Panc1 (cell line): ENCODE results near the gene APOB. TPM values are rescaled to one million over a fixed set of nuclear protein-coding genes. Genes with fewer than 3 reads are reported as not detected.

Source experiments
- ATAC-seq: fragments of 200-7000 bp; cut with Tn5 transposase; 2 replicates; pipeline ENCODE4 v1.9.1; 2020; ENCODE audit warnings: mild to moderate bottlenecking, moderate library complexity
- BruUV-seq: library from RNA; stranded (reverse); fragments of 400-500 nt; replicated peaks from 2 replicates; lab custom pipeline; 2021; lab: Mats Ljungman, UMichigan
- CTCF ChIA-PET: fragments of 300-600 bp; sonication (Branson Sonifier 250); formaldehyde crosslinking; loops from one replicate; lab custom pipeline; 2022; ENCODE audit warnings: antibody characterized with exemption; lab: Charles Lee
- POLR2A ChIA-PET: fragments of 300-600 bp; sonication (Branson Sonifier 250); formaldehyde crosslinking; loops from one replicate; lab custom pipeline; 2022; ENCODE audit warnings: antibody characterized with exemption; lab: Charles Lee
- DNase-seq: peaks from one replicate; pipeline ENCODE4 v3.0.0-alpha.2; 2010; ENCODE audit warnings: low read depth, low spot score
- H3K27ac ChIP-seq: 2 replicates; pipeline ENCODE4 v1.5.1; 2011; ENCODE audit warnings: mild to moderate bottlenecking, low read length, inconsistent platforms
- H3K27me3 ChIP-seq: fragments of 200-500 bp; sonication (Bioruptor generic); 2 replicates; pipeline ENCODE4 v1.6.0; 2014; ENCODE audit warnings: low read length, inconsistent platforms; ENCODE audit not compliant: control insufficient read depth, insufficient read depth
- H3K36me3 ChIP-seq: fragments of 200-500 bp; sonication (Bioruptor generic); 2 replicates; pipeline ENCODE4 v1.5.1; 2014; ENCODE audit warnings: inconsistent platforms, mild to moderate bottlenecking, low read length, moderate library complexity; ENCODE audit not compliant: control insufficient read depth, insufficient read depth
- H3K4me1 ChIP-seq: 2 replicates; pipeline ENCODE4 v1.5.1; 2011; ENCODE audit warnings: inconsistent platforms, mild to moderate bottlenecking, low read length, moderate library complexity; ENCODE audit not compliant: control insufficient read depth, insufficient read depth
- H3K4me3 ChIP-seq, 2 experiments: 2 replicates each; pipeline ENCODE4 v1.5.1; 2011 to 2012; ENCODE audit warnings: low read depth in 2 of 2, low read length in 2 of 2, mild to moderate bottlenecking in 2 of 2, inconsistent platforms in 1 of 2, moderate library complexity in 1 of 2
- H3K9me3 ChIP-seq: fragments of 200-500 bp; sonication (Bioruptor generic); 2 replicates; pipeline ENCODE4 v1.5.1; 2014; ENCODE audit warnings: low read depth, mild to moderate bottlenecking, inconsistent platforms, low read length, moderate library complexity; ENCODE audit not compliant: control insufficient read depth, insufficient read depth
- POLR2AphosphoS5 ChIP-seq: IDR thresholded peaks from 2 replicates; pipeline ENCODE4 v1.6.1; 2012; ENCODE audit warnings: mild to moderate bottlenecking, low read depth, low read length, moderate library complexity
- SIN3A ChIP-seq: IDR thresholded peaks from 2 replicates; pipeline ENCODE4 v1.6.1; 2012; ENCODE audit warnings: low read depth, mild to moderate bottlenecking, low read length, moderate library complexity, borderline replicate concordance; ENCODE audit not compliant: insufficient read depth
- TCF7L2 ChIP-seq: IDR thresholded peaks from 2 replicates; pipeline ENCODE4 v1.6.1; 2011; ENCODE audit warnings: mild to moderate bottlenecking, low read depth, low read length, inconsistent platforms
- in situ Hi-C: cut with HindIII; loops from 2 replicates; pipeline ENCODE4 v1.10.0; 2016; ENCODE audit warnings: low sequenced_read_pairs, low pct_unique_long_range_greater_than_20kb
- intact Hi-C: fragments of 100-400 bp; cut with micrococcal nuclease; formaldehyde crosslinking; loops from one replicate; pipeline ENCODE4 v1.10.0; 2022; ENCODE audit not compliant: unreplicated experiment
- total RNA-seq: library from RNA; stranded (reverse); gene quantifications from one replicate; pipeline ENCODE4 v1.2.1, GENCODE V29; 2021; ENCODE audit not compliant: unreplicated experiment
- TF ChIP-seq, protein P1 (sequence below), 2 experiments: IDR thresholded peaks; 2 replicates each; pipeline ENCODE4 v1.6.1; 2011 to 2012; ENCODE audit warnings: low read depth in 2 of 2, control low read depth in 1 of 2, low read length in 1 of 2, mild to moderate bottlenecking in 1 of 2, moderate library complexity in 1 of 2; ENCODE audit not compliant: insufficient read depth in 1 of 2
- TF ChIP-seq, protein P2 (sequence below): fragments of 450-650 bp; IDR thresholded peaks from 2 replicates; pipeline ENCODE4 v1.5.1; 2017; ENCODE audit warnings: mild to moderate bottlenecking

Gene APOB
- total RNA-seq, 1 experiment from 2014 or later: 1.2 TPM

DNA sequence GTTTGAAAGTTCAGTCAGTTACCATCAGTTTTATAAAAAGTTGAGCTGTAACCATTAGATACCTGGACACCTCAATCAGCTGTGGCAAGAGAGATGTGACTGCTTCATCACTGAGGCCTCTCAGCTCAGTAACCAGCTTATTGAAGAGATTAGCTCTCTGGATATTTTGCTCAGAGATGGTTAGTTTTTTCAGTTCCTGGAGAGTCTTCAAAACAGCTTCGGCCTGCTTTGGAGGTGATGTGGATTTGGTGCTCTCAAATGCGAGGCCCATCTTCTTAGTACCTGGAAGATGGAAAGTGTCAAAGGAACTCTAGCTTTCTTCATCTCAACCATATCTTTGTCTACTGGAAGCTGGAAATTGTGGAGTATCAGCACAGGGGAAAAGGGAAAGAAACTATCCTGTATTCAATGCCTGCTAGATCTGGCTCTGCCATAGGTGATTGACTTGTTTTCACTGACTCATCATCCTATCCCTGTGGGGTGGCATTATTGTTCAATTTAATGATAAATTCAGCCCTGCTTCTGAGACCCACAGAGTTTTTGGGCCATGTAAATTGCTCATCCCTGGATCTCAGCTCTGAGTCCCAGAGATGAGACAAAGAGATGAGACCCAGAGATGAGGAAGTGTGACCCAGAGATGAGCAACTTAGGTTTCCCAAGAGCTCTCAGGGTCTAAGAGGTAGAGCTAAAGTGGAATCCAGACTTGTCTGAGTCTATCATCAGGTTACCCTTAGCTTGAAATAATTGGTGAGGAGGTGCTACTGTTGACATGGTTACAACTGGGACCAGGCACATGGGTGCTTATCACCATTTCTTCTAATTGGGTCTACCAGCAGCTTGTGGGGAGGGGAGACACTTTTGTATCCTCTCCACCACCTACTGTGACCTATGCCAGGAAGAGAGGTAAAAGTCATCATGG is 10.4 kb downstream of the APOB start:
- Histone ChIP-seq H3K36me3 (no peaks in the 10 kb centered on the region), H3K4me1 (no peaks in the 10 kb centered on the region), H3K4me3 (no peak overlapping the region), H3K27ac (no peak overlapping the region), H3K9me3 (no peaks in the 10 kb centered on the region), H3K27me3 (0 out of 2 replicates have a peak, but pooled peaks cover 3% of the 10 kb centered on the region)
- BruUV-seq: no TSS peak
- TF ChIP-seq TCF7L2 (no peak), SIN3A (no peak), POLR2AphosphoS5 (no peak)
- TF ChIP-seq, protein P1, sequence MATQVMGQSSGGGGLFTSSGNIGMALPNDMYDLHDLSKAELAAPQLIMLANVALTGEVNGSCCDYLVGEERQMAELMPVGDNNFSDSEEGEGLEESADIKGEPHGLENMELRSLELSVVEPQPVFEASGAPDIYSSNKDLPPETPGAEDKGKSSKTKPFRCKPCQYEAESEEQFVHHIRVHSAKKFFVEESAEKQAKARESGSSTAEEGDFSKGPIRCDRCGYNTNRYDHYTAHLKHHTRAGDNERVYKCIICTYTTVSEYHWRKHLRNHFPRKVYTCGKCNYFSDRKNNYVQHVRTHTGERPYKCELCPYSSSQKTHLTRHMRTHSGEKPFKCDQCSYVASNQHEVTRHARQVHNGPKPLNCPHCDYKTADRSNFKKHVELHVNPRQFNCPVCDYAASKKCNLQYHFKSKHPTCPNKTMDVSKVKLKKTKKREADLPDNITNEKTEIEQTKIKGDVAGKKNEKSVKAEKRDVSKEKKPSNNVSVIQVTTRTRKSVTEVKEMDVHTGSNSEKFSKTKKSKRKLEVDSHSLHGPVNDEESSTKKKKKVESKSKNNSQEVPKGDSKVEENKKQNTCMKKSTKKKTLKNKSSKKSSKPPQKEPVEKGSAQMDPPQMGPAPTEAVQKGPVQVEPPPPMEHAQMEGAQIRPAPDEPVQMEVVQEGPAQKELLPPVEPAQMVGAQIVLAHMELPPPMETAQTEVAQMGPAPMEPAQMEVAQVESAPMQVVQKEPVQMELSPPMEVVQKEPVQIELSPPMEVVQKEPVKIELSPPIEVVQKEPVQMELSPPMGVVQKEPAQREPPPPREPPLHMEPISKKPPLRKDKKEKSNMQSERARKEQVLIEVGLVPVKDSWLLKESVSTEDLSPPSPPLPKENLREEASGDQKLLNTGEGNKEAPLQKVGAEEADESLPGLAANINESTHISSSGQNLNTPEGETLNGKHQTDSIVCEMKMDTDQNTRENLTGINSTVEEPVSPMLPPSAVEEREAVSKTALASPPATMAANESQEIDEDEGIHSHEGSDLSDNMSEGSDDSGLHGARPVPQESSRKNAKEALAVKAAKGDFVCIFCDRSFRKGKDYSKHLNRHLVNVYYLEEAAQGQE (IDR thresholded peaks at IDR 0.05; ENCODE audit: insufficient read depth in 1 of 2, low read depth in 2 of 2, low read length in 1 of 2): no peak
- TF ChIP-seq, protein P2, sequence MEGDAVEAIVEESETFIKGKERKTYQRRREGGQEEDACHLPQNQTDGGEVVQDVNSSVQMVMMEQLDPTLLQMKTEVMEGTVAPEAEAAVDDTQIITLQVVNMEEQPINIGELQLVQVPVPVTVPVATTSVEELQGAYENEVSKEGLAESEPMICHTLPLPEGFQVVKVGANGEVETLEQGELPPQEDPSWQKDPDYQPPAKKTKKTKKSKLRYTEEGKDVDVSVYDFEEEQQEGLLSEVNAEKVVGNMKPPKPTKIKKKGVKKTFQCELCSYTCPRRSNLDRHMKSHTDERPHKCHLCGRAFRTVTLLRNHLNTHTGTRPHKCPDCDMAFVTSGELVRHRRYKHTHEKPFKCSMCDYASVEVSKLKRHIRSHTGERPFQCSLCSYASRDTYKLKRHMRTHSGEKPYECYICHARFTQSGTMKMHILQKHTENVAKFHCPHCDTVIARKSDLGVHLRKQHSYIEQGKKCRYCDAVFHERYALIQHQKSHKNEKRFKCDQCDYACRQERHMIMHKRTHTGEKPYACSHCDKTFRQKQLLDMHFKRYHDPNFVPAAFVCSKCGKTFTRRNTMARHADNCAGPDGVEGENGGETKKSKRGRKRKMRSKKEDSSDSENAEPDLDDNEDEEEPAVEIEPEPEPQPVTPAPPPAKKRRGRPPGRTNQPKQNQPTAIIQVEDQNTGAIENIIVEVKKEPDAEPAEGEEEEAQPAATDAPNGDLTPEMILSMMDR: no peak
- DNase-seq: no peak
- ChIA-PET POLR2A (no interaction called here), CTCF (no interaction called here)
- intact Hi-C loops: no loop called here
- in situ Hi-C loops: no loop called here
- no peak for ATAC-seq

DNA sequence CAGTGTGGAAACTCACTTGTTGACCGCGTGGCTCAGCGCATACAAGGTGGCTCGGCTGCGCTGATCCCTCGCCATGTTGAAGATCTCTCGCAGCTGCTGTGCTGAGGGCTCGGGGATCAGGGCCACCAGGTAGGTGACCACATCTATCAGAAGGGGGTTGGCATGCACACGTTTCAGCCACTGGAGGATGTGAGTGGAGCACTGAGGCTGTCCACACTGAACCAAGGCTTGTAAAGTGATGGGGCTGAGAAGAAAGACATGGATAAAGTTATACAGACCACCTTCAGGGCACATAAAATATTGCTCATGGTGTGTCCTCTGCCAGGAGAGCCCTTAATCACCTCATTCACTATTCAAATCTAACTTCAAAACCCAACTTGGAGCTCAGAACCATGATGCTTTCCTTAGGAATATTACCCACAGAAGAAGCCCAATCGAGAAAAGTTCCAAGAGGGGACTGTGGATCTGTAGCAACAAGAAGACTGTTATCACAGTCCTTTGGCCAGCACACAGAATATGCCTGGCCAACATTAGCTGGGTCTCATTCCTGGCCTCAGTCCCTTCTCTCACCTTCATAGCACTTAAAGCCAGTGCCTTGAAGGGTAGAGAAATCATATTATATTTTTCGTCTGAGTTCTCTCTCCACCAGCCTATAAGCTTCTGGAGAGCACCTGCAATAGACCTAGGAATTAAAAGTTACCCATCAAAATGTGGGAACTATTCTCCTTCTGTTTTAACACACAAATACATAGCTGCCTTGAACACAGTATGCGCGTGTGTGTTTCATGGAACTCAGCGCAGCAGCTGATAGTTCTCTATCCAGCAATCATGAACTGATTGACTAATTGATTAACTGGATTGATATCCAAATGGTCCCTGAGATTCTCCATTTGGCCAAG is 11.3 kb downstream of the APOB start:
- intact Hi-C loops (no loop called here), in situ Hi-C loops (no loop called here)
- Histone ChIP-seq H3K4me1 (no peaks in the 10 kb centered on the region), H3K4me3 (no peak overlapping the region), H3K36me3 (no peaks in the 10 kb centered on the region), H3K27ac (no peak overlapping the region), H3K9me3 (no peaks in the 10 kb centered on the region), H3K27me3 (0 out of 2 replicates have a peak, but pooled peaks cover 3% of the 10 kb centered on the region)
- ChIA-PET POLR2A (no interaction called here), CTCF (no interaction called here)
- TF ChIP-seq TCF7L2: no peak
- TF ChIP-seq, protein P2: no peak
- no peak for TF ChIP-seq POLR2AphosphoS5
- TF ChIP-seq SIN3A: no peak
- TF ChIP-seq, protein P1 (IDR thresholded peaks at IDR 0.05; ENCODE audit: insufficient read depth in 1 of 2, low read depth in 2 of 2, low read length in 1 of 2): no peak
- BruUV-seq: no TSS peak
- DNase-seq: no peak
- no peak for ATAC-seq
